Neural progenitor cell (in vitro differentiated cells): ENCODE data around the gene NR3C2. TPM values are rescaled to one million over a fixed set of nuclear protein-coding genes. Genes with fewer than 3 reads are reported as not detected.

Experiments used
- DNase-seq: peaks from one replicate; pipeline ENCODE4 v3.0.0-alpha.2; 2016; ENCODE audit warnings: low spot score
- H2AFZ ChIP-seq: fragments of 200-600 bp; sonication (generic); replicated peaks from 2 replicates; pipeline ENCODE4 v1.6.1; 2016; ENCODE audit warnings: antibody characterized with exemption
- H3F3A ChIP-seq: fragments of 200-600 bp; sonication (generic); 2 replicates; pipeline ENCODE4 v1.6.1; 2016; ENCODE audit warnings: antibody characterized with exemption, low read depth
- H3K27ac ChIP-seq: fragments of 200-600 bp; sonication (generic); 2 replicates; pipeline ENCODE4 v1.5.1; 2016; ENCODE audit warnings: mild to moderate bottlenecking
- H3K27me3 ChIP-seq: fragments of 200-600 bp; sonication (generic); 2 replicates; pipeline ENCODE4 v1.6.1; 2016; ENCODE audit warnings: mild to moderate bottlenecking, moderate library complexity
- H3K36me3 ChIP-seq: fragments of 200-600 bp; sonication (generic); 2 replicates; pipeline ENCODE4 v1.5.1; 2016
- H3K4me1 ChIP-seq: fragments of 200-600 bp; sonication (generic); 2 replicates; pipeline ENCODE4 v1.6.1; 2016; ENCODE audit warnings: mixed run types
- H3K4me2 ChIP-seq: fragments of 200-600 bp; sonication (generic); 2 replicates; pipeline ENCODE4 v1.6.1; 2016
- H3K4me3 ChIP-seq: fragments of 200-600 bp; sonication (generic); 2 replicates; pipeline ENCODE4 v1.5.1; 2016
- H3K79me2 ChIP-seq: fragments of 200-600 bp; sonication (generic); 2 replicates; pipeline ENCODE4 v1.6.1; 2016; ENCODE audit warnings: low read depth
- H3K9ac ChIP-seq: fragments of 200-600 bp; sonication (generic); 2 replicates; pipeline ENCODE4 v1.6.1; 2016
- H3K9me3 ChIP-seq: fragments of 200-600 bp; sonication (generic); 2 replicates; pipeline ENCODE4 v1.5.1; 2016; ENCODE audit warnings: low read depth
- H4K20me1 ChIP-seq: fragments of 200-600 bp; sonication (generic); 2 replicates; pipeline ENCODE4 v1.6.1; 2016; ENCODE audit warnings: low read depth
- H3K27ac Mint-ChIP-seq: 3 replicates; pipeline ENCODE4 v1.8.0; 2021; ENCODE audit warnings: mixed read lengths
- H3K27me3 Mint-ChIP-seq: 2 replicates; pipeline ENCODE4 v1.8.0; 2022; ENCODE audit warnings: low read depth, mild to moderate bottlenecking, inconsistent platforms, moderate library complexity, mixed read lengths; ENCODE audit not compliant: insufficient read depth
- H3K36me3 Mint-ChIP-seq: 3 replicates; pipeline ENCODE4 v1.8.0; 2021; ENCODE audit warnings: mixed read lengths
- H3K4me1 Mint-ChIP-seq: 3 replicates; pipeline ENCODE4 v1.8.0; 2021; ENCODE audit warnings: mixed read lengths
- H3K4me3 Mint-ChIP-seq: 3 replicates; pipeline ENCODE4 v1.8.0; 2021; ENCODE audit warnings: mild to moderate bottlenecking, moderate library complexity, mixed read lengths
- H3K9me3 Mint-ChIP-seq: 3 replicates; pipeline ENCODE4 v1.8.0; 2020; ENCODE audit warnings: mixed read lengths
- EZH2 ChIP-seq: fragments of 200-600 bp; sonication (generic); IDR thresholded peaks from 2 replicates; pipeline ENCODE4 v1.6.1; 2017; ENCODE audit warnings: antibody characterized with exemption, mild to moderate bottlenecking, moderate library complexity
- EZH2phosphoT487 ChIP-seq: fragments of 200-600 bp; sonication (generic); IDR thresholded peaks from 2 replicates; pipeline ENCODE4 v1.6.1; 2017; ENCODE audit warnings: antibody characterized with exemption
- total RNA-seq: library from RNA; depleted of rRNA; stranded (reverse); fragments of >200 nt; gene quantifications from 2 replicates; pipeline ENCODE4 v1.2.3, GENCODE V29; 2015; ENCODE audit warnings: low replicate concordance
- TF ChIP-seq, protein P1 (sequence below): fragments of 200-600 bp; sonication (generic); IDR thresholded peaks from 2 replicates; pipeline ENCODE4 v1.5.1; 2017; ENCODE audit warnings: antibody characterized with exemption, mild to moderate bottlenecking

NR3C2 gene
- total RNA-seq, 1 donor from 2014 or later = 0.73 TPM

DNA sequence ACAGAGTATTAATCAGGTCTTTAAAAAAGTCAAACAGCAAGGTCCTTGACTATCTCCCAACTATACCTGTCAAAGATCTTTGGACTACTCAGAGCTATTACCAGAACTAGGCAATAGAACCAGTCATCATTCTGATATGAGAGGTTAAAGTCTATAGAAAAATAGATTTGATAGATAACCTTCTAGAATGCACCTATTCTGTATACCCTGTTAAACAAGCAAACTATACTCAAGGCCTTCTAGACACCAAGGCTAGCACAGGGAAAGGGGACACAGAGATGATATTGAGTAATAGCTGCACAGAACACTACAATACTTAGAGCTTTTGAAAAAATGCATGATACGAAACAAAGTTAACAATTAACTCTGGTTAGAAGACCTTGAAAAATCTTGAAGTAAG lies 149.5 kb downstream of the NR3C2 start:
- H3K4me2 ChIP-seq = no peak overlapping the region
- no peak overlapping the region for H2AFZ ChIP-seq
- no peaks in the 10 kb centered on the region for H4K20me1 ChIP-seq
- no peaks in the 10 kb centered on the region for H3K36me3 Mint-ChIP-seq
- H3K9me3 Mint-ChIP-seq = no peaks in the 10 kb centered on the region
- no peaks in the 10 kb centered on the region for H3K27me3 ChIP-seq
- DNase-seq = no peak
- TF ChIP-seq EZH2 (no peak), EZH2phosphoT487 (no peak)
- TF ChIP-seq, protein P1, sequence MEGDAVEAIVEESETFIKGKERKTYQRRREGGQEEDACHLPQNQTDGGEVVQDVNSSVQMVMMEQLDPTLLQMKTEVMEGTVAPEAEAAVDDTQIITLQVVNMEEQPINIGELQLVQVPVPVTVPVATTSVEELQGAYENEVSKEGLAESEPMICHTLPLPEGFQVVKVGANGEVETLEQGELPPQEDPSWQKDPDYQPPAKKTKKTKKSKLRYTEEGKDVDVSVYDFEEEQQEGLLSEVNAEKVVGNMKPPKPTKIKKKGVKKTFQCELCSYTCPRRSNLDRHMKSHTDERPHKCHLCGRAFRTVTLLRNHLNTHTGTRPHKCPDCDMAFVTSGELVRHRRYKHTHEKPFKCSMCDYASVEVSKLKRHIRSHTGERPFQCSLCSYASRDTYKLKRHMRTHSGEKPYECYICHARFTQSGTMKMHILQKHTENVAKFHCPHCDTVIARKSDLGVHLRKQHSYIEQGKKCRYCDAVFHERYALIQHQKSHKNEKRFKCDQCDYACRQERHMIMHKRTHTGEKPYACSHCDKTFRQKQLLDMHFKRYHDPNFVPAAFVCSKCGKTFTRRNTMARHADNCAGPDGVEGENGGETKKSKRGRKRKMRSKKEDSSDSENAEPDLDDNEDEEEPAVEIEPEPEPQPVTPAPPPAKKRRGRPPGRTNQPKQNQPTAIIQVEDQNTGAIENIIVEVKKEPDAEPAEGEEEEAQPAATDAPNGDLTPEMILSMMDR = no peak
- no peaks in the 10 kb centered on the region for H3K79me2 ChIP-seq
- no peak overlapping the region for H3K4me3 Mint-ChIP-seq
- peaks cover 5% of the 10 kb centered on the region for H3K4me1 ChIP-seq
- no peak overlapping the region for H3K4me3 ChIP-seq
- H3K4me1 Mint-ChIP-seq = peaks cover 9% of the 10 kb centered on the region
- H3K27ac Mint-ChIP-seq = no peak overlapping the region
- no peaks in the 10 kb centered on the region for H3K9me3 ChIP-seq
- H3K9ac ChIP-seq = no peak overlapping the region
- no peaks in the 10 kb centered on the region for H3F3A ChIP-seq
- H3K27me3 Mint-ChIP-seq = no peaks in the 10 kb centered on the region
- H3K27ac ChIP-seq = no peak overlapping the region
- H3K36me3 ChIP-seq = no peaks in the 10 kb centered on the region

DNA sequence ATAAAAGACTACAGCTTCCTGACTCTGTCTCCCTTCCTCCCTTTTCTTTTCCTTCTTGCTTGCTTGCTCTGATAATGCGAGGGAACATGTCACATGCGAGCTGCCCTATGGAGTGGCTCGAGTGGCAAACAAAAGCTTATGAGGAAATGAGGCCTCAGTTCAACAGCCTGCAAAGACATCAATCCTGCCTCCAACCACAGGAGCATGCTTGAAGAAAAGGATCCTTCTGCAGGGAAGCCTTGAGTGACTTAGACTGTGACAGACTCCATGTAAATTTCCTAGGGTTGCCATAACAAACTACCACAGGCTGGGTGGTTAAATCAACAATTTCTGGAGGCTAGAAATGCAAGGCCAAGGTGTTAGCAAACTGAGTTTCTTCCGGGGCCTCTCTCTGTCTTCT lies 152.5 kb downstream of the NR3C2 start:
- H3K4me3 Mint-ChIP-seq = no peak overlapping the region

DNA sequence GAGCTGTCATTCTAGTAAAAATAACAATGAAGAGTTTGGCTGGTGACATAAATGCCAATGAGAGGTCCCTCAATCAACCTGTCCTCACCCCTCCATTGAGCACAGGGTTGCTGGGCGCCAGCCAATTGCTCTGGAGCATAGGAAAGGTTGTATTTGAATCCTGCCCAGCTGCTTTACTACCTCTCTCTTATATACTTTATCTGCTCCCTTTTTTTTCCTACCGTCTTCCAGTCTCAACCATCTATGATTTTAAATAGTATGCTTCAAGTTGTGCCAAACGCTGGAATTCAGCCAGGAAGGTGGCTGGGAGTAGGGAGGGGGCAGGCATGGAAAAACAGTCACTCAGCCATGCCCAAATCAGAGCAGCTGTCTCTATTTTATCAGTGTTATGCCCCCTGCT lies 153.8 kb downstream of the NR3C2 start:
- Mint-ChIP-seq H3K36me3 (no peaks in the 10 kb centered on the region), H3K9me3 (no peaks in the 10 kb centered on the region), H3K4me3 (no peak overlapping the region), H3K27me3 (no peaks in the 10 kb centered on the region), H3K4me1 (peaks cover 9% of the 10 kb centered on the region), H3K27ac (no peak overlapping the region)
- no peak overlapping the region for H2AFZ ChIP-seq
- no peaks in the 10 kb centered on the region for H3K27me3 ChIP-seq
- no peaks in the 10 kb centered on the region for H3K36me3 ChIP-seq
- H3K4me2 ChIP-seq = no peak overlapping the region
- no peaks in the 10 kb centered on the region for H4K20me1 ChIP-seq
- peaks cover 5% of the 10 kb centered on the region for H3K4me1 ChIP-seq
- no peak for TF ChIP-seq EZH2
- no peak overlapping the region for H3K27ac ChIP-seq
- H3F3A ChIP-seq = no peaks in the 10 kb centered on the region
- no peaks in the 10 kb centered on the region for H3K79me2 ChIP-seq
- no peak overlapping the region for H3K9ac ChIP-seq
- no peaks in the 10 kb centered on the region for H3K9me3 ChIP-seq
- H3K4me3 ChIP-seq = no peak overlapping the region
- no peak for DNase-seq

More for the DNA sequence above, 152.5 kb downstream of the NR3C2 start:
- Histone ChIP-seq H3K79me2 (no peaks in the 10 kb centered on the region), H3K27ac (no peak overlapping the region), H3K4me2 (no peak overlapping the region), H3K9me3 (no peaks in the 10 kb centered on the region), H2AFZ (peak overlapping the region; percentile 83), H3K4me1 (peaks cover 5% of the 10 kb centered on the region), H4K20me1 (no peaks in the 10 kb centered on the region), H3F3A (no peaks in the 10 kb centered on the region), H3K36me3 (no peaks in the 10 kb centered on the region), H3K4me3 (no peak overlapping the region), H3K9ac (no peak overlapping the region), H3K27me3 (no peaks in the 10 kb centered on the region)
- Mint-ChIP-seq H3K27ac (peak overlapping the region; percentile 60), H3K36me3 (no peaks in the 10 kb centered on the region), H3K4me1 (peaks cover 9% of the 10 kb centered on the region), H3K9me3 (no peaks in the 10 kb centered on the region), H3K27me3 (no peaks in the 10 kb centered on the region)
- TF ChIP-seq EZH2 (no peak), EZH2phosphoT487 (no peak)
- TF ChIP-seq, protein P1 = no peak
- no peak for DNase-seq

DNA sequence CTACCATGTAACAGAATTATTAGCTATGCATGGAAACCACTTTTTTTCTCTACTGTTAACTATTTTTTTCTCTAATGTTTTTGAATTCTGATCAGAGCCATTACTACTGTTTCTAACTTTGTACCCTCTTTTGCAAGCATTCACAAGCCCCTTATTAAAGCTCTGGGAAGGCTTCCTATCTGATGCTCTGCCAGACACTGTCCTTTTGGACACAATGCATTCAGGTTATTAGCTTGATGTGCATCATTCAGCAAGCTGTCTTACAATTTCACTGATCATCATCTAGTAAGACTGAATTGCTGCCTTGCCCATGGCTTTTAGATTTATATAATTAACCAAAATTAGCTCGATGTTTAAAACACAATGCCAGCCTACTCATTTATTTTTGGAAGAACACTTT lies 155.1 kb downstream of the NR3C2 start:
- DNase-seq = no peak
- Mint-ChIP-seq H3K36me3 (no peaks in the 10 kb centered on the region), H3K4me3 (no peak overlapping the region), H3K9me3 (no peaks in the 10 kb centered on the region), H3K4me1 (peaks cover 9% of the 10 kb centered on the region), H3K27ac (no peak overlapping the region), H3K27me3 (no peaks in the 10 kb centered on the region)
- TF ChIP-seq EZH2 (no peak), EZH2phosphoT487 (no peak)
- TF ChIP-seq, protein P1 = no peak
- no peaks in the 10 kb centered on the region for H3K9me3 ChIP-seq
- H3K4me2 ChIP-seq = no peak overlapping the region
- no peaks in the 10 kb centered on the region for H3K79me2 ChIP-seq
- H3K27ac ChIP-seq = no peak overlapping the region
- H3K9ac ChIP-seq = no peak overlapping the region
- no peaks in the 10 kb centered on the region for H3K36me3 ChIP-seq
- no peak overlapping the region for H3K4me3 ChIP-seq
- H3F3A ChIP-seq = no peaks in the 10 kb centered on the region
- peaks cover 5% of the 10 kb centered on the region for H3K4me1 ChIP-seq
- H4K20me1 ChIP-seq = no peaks in the 10 kb centered on the region
- H3K27me3 ChIP-seq = no peaks in the 10 kb centered on the region
- H2AFZ ChIP-seq = no peak overlapping the region
